ENCODE measurements around the gene ATXN7. TPM values are rescaled to one million over a fixed set of nuclear protein-coding genes. Genes with fewer than 3 reads are reported as not detected.

Gene ATXN7
- total RNA-seq, 3 donors from 2014 or later (not counting 1 experiment from before 2014, with no cell fraction given): 126 to 176 (median 146) TPM

GRCh38 chr3:63842127-63842526 is 21.5 kb upstream of the ATXN7 start:
- Histone ChIP-seq H3K27ac (ENCODE audit: low read length) (no peak overlapping the region), H3K4me3 (ENCODE audit: low read length) (no peak overlapping the region), H3K27me3 (ENCODE audit: control insufficient read depth, insufficient read depth, low read length) (no peaks in the 10 kb centered on the region), H3K4me1 (ENCODE audit: control insufficient read depth, insufficient read depth, low read length) (no peaks in the 10 kb centered on the region), H3K36me3 (ENCODE audit: control insufficient read depth, insufficient read depth, low read length) (no peaks in the 10 kb centered on the region), H3K9me3 (ENCODE audit: control insufficient read depth, insufficient read depth, low read length) (no peaks in the 10 kb centered on the region)
- DNase-seq (no peak), ATAC-seq (no peak)
- peaks cover 0 to 3% of the 10 kb centered on the region in 2 donors for H3K9me3 Mint-ChIP-seq
- no peak for TF ChIP-seq CTCF (IDR thresholded peaks at IDR 0.05)
- H3K4me1 Mint-ChIP-seq: peaks cover 10 to 20% of the 10 kb centered on the region in 2 donors
- peaks cover 6% of the 10 kb centered on the region for H3K36me3 Mint-ChIP-seq
- H3K4me3 Mint-ChIP-seq: no peak overlapping the region
- intact Hi-C loops (cut with micrococcal nuclease): no loop called here
- H3K27ac Mint-ChIP-seq: no peak overlapping the region
- H3K27me3 Mint-ChIP-seq (ENCODE audit: low read depth in 2 of 2): no peaks in the 10 kb centered on the region

- H3K36me3 ChIP-seq (ENCODE audit: control insufficient read depth, insufficient read depth, low read length): no peaks in the 10 kb centered on the region
- ATAC-seq: no peak
- no peaks in the 10 kb centered on the region for H3K4me1 ChIP-seq (ENCODE audit: control insufficient read depth, insufficient read depth, low read length)
- intact Hi-C loops (cut with micrococcal nuclease): no loop called here
- TF ChIP-seq CTCF (IDR thresholded peaks at IDR 0.05): no peak
- peaks cover 0 to 3% of the 10 kb centered on the region in 2 donors for H3K9me3 Mint-ChIP-seq
- no peak overlapping the region for H3K4me3 ChIP-seq (ENCODE audit: low read length)
- H3K27ac Mint-ChIP-seq: no peak overlapping the region
- 93% methylated on average over 4 of the region's 4 CpGs for WGBS (ENCODE audit: insufficient coverage)
- peaks cover 5 to 20% of the 10 kb centered on the region in 2 donors for H3K4me1 Mint-ChIP-seq
- H3K27me3 ChIP-seq (ENCODE audit: control insufficient read depth, insufficient read depth, low read length): no peaks in the 10 kb centered on the region
- H3K4me3 Mint-ChIP-seq: no peak overlapping the region
- no peaks in the 10 kb centered on the region for H3K27me3 Mint-ChIP-seq (ENCODE audit: low read depth in 2 of 2)
- H3K36me3 Mint-ChIP-seq: peaks cover 6% of the 10 kb centered on the region
- DNase-seq: no peak
- H3K27ac ChIP-seq (ENCODE audit: low read length): no peak overlapping the region
- no peaks in the 10 kb centered on the region for H3K9me3 ChIP-seq (ENCODE audit: control insufficient read depth, insufficient read depth, low read length)
Measured at GRCh38 chr3:63845215-63845614, 18.5 kb upstream of the ATXN7 start.

GRCh38 chr3:63847718-63848450 is 15.8 kb upstream of the ATXN7 start:
- no peak for DNase-seq
- ATAC-seq: no peak
- peaks cover 15 to 17% of the 10 kb centered on the region in 2 donors for H3K4me1 Mint-ChIP-seq
- Histone ChIP-seq H3K4me1 (ENCODE audit: control insufficient read depth, insufficient read depth, low read length) (no peaks in the 10 kb centered on the region), H3K27me3 (ENCODE audit: control insufficient read depth, insufficient read depth, low read length) (no peaks in the 10 kb centered on the region), H3K36me3 (ENCODE audit: control insufficient read depth, insufficient read depth, low read length) (no peaks in the 10 kb centered on the region), H3K27ac (ENCODE audit: low read length) (no peak overlapping the region), H3K9me3 (ENCODE audit: control insufficient read depth, insufficient read depth, low read length) (no peaks in the 10 kb centered on the region), H3K4me3 (ENCODE audit: low read length) (no peak overlapping the region)
- intact Hi-C loops (cut with micrococcal nuclease): no loop called here
- no peak overlapping the region for H3K27ac Mint-ChIP-seq
- 89% methylated on average over 1 of the region's 1 CpG for WGBS (ENCODE audit: insufficient coverage)
- H3K36me3 Mint-ChIP-seq: no peaks in the 10 kb centered on the region
- TF ChIP-seq CTCF (IDR thresholded peaks at IDR 0.05): no peak
- H3K9me3 Mint-ChIP-seq: no peaks in the 10 kb centered on the region
- H3K4me3 Mint-ChIP-seq: no peak overlapping the region
- no peaks in the 10 kb centered on the region for H3K27me3 Mint-ChIP-seq (ENCODE audit: low read depth in 2 of 2)

- Histone ChIP-seq H3K27me3 (ENCODE audit: control insufficient read depth, insufficient read depth, low read length) (no peaks in the 10 kb centered on the region), H3K9me3 (ENCODE audit: control insufficient read depth, insufficient read depth, low read length) (no peaks in the 10 kb centered on the region), H3K36me3 (ENCODE audit: control insufficient read depth, insufficient read depth, low read length) (no peaks in the 10 kb centered on the region), H3K4me3 (ENCODE audit: low read length) (no peak overlapping the region), H3K4me1 (ENCODE audit: control insufficient read depth, insufficient read depth, low read length) (no peaks in the 10 kb centered on the region), H3K27ac (ENCODE audit: low read length) (no peak overlapping the region)
- Mint-ChIP-seq H3K36me3 (no peaks in the 10 kb centered on the region), H3K27ac (no peak overlapping the region), H3K4me1 (peaks cover 10 to 17% of the 10 kb centered on the region in 2 donors), H3K9me3 (no peaks in the 10 kb centered on the region), H3K27me3 (ENCODE audit: low read depth in 2 of 2) (no peaks in the 10 kb centered on the region), H3K4me3 (no peak overlapping the region)
- TF ChIP-seq CTCF (IDR thresholded peaks at IDR 0.05): no peak
- no peak for DNase-seq
- intact Hi-C loops (cut with micrococcal nuclease): no loop called here
- no peak for ATAC-seq
- 98% methylated on average over 4 of the region's 4 CpGs for WGBS (ENCODE audit: insufficient coverage)
Measured at GRCh38 chr3:63849175-63849574, 14.5 kb upstream of the ATXN7 start.

Data from natural killer cell (primary cell).